Stimulated activated CD4-positive, alpha-beta T cell treated with anti-CD3 and anti-CD28 coated beads, Interleukin-2, amount 100 ng/mL, for 48 hours (primary cell): Measurements from ENCODE around the gene ANKRD29.
A peak's percentile ranks its signal among the peaks of the same experiment; 100 is the strongest.
"Not testable (repeated sequence)": the region's sequence is repeated elsewhere in the genome, so short reads cannot be mapped to it uniquely, and the experiment has no call there.

ENCODE experiments used
- DNase-seq, 2 donors: peaks; one replicate each; pipeline ENCODE4 v3.0.0-alpha.2; 2020

ANKRD29 gene

GRCh38 chr18:23614413-23614812 lies 48.3 kb downstream of the ANKRD29 start:
- no peak for DNase-seq

- not testable (repeated sequence) for DNase-seq
Measured at GRCh38 chr18:23613091-23613475, 49.6 kb downstream of the ANKRD29 start.

- no peak for DNase-seq
Measured at GRCh38 chr18:23612434-23613090, 50.1 kb downstream of the ANKRD29 start.

GRCh38 chr18:23609390-23610023 lies 53.2 kb downstream of the ANKRD29 start:
- DNase-seq, result no peak

GRCh38 chr18:23608211-23608610 lies 54.5 kb downstream of the ANKRD29 start:
- DNase-seq, result no peak

GRCh38 chr18:23605941-23606340 lies 56.8 kb downstream of the ANKRD29 start:
- no peak for DNase-seq

- no peak for DNase-seq
Measured at GRCh38 chr18:23599809-23600208, 62.9 kb downstream of the ANKRD29 start.

GRCh38 chr18:23596183-23596582 lies 66.5 kb downstream of the ANKRD29 start:
- DNase-seq, result no peak

DNA sequence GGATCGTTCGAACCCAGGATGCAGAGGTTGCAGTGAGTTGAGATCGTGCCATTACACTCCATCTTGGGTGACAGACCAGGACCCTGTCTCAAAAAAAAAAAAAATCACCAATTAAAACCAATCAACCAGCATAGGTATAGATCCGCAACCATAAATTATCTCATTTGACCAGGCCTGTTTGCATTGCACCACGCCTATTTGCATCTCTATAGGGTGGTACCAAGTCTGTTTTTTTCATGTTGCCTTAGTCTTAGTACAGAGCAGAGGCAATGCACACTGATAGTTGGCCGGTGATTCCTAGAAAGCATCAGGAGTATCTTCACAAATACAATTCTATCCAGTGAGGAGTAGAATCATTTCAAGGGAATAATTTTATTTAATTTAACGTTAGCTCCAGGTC lies 67.1 kb downstream of the ANKRD29 start:
- no peak for DNase-seq

- no peak for DNase-seq
Measured at GRCh38 chr18:23593720-23594119, 69.0 kb downstream of the ANKRD29 start.

DNA sequence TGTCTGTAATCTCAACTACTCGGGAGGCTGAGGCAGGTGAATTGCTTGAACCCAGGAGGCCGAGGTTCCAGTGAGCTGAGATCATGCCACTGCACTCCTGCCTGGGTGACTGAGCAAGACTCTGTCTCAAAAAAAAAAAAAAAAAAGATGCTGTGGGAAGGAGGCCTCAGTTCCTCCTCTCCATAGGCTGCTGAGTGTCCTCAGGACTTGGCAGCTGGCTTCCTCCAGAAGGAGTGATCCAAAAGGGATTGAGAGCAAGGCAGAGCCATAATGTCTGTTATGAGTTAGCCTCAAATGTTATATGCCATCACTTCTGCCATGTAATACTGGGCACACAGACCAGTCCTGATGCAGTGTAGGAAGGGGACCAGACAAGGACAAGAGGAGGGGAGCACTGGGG lies 69.8 kb downstream of the ANKRD29 start:
- DNase-seq, result no peak

DNA sequence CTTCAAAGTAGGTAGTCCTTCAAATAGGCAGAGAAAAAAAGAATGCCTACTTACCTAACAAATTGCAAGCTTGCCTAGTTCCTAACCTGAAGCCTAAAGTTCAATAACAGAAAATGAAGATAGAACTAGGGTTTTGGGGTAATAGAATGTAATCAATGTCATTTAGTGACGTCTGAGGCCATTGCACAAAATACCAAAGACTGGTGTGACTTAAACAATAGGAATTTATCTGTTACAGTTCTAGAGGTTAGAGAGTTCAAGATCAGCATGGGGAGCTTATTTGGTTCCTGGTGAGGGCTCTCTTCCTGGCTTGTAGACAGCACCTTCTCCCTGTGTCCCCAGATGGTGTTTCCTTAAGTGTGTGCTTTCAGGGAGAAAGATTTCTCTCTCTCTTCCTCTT lies 71.7 kb downstream of the ANKRD29 start:
- DNase-seq, result no peak

DNA sequence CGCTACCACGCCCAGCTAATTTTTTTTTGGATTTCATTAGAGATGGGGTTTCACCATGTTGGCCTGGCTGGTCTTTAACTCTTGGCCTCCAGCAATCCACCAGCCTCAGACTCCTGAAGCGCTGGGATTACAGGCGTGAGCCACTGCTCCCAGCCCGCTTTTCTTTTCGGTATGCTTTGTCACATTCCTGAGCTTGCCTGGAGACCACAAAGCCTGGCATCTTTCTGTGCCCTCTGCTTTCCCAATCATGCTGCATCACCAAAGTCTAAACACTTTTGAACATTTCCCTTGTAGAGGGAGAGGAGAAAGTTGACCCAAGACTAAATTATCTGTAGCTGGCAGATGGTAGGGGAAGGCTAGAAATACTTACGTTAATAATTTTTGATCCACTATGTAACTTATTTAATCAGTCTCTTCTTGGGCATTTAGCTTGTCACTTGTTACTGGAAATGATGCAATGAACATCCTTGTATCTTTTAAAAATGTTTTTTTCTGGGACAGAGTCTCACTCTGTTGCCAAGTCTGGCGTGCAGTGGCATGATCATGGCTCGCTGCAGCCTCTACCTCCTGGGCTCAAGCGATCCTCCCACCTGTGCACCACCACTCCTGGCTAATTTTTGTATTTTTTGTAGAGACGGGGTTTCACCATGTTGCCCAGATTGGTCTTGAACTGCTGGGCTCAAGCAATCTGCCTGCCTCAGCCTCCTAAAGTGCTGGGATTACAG lies 73.7 kb downstream of the ANKRD29 start:
- no peak for DNase-seq

GRCh38 chr18:23587220-23587642 lies 75.5 kb downstream of the ANKRD29 start:
- no peak for DNase-seq

DNA sequence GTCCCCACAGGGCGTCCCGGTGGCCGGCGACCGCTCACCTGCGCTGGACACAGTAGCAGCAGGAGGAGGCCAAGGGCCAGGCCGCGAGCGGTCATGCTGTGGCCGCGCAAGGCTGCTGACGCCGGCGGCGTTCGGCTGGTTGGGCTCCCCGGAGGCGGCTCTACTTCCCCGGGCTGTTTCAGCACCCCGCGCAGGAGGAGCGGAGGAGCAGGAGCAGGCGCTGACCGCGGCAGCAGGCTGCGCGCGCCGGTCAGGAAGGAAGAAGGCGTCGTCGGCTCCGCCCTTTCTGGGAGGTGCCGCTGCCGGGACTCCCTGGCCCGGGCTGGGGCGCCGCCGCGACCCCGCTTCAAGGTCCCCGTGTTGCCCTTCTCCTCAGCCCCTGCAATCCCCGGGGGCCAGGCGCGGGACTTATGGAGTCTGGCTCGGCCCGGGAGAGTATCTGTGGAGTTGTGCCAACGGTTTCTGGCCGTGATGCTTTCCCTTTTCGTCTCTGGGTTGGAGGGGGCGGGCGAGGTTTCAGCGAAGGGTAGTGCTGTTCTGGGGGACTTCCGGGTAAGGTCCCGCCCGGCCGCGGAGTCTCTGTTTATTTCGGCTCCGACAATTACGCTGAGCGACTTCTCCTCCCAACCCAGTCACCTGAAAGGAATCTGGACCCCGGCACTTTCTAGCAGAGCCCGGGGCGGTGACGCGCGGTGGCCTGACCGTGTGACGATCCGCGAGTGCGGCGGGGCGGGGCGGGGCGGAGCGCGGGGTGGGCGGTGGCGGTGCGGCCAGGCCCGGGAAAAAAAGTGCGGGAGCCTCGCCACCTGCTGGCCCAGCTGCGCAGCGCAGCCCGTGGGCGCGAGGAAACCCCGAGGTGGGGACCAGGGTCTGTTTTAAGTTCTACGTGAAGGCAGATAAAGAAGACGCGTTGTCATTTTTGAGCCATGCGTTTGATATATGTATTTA lies 76.2 kb downstream of the ANKRD29 start, which contains the start of gene NPC1:
Gene NPC1, minus strand, starts transcription at position 258 of the 948 bp plus-strand sequence. Its CDS starts 163 bp downstream, at position 95.
- peak; percentile 90 to 92 for DNase-seq

DNA sequence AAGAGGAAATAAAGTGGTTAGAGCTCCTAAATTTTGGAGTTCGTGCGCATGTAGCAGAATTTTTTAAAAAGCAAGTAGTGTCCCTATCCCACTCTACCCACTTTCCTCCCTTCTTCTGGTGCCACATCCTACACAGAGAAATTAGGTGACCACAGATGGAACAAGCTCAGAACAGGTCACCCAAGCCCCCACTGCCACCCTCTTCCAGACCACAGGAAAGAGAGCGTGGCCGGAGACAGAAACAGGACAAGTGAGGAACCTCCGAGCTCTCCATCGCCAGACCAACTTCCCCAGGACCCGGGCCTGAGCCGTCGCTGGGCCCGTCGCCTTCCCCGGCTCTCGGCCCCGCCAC lies 76.8 kb downstream of the ANKRD29 start:
- DNase-seq, result no peak

GRCh38 chr18:23585007-23585871 lies 77.5 kb downstream of the ANKRD29 start:
- DNase-seq, result no peak

- DNase-seq, result no peak
Measured at GRCh38 chr18:23584019-23584983, 78.4 kb downstream of the ANKRD29 start.

GRCh38 chr18:23583071-23583865 lies 79.4 kb downstream of the ANKRD29 start:
- DNase-seq, result no peak
